ENCODE measurements around the gene EVC2.

Gene EVC2

GRCh38 chr4:5753366-5753765 lies 45.0 kb upstream of the EVC2 start:
- H3K9me3 ChIP-seq (ENCODE audit: control insufficient read depth, low read length) = no peaks in the 10 kb centered on the region
- no peak for TF ChIP-seq CTCF (IDR thresholded peaks at IDR 0.05)
- H3K4me1 ChIP-seq = no peaks in the 10 kb centered on the region
- H3K4me2 ChIP-seq (ENCODE audit: low read length) = no peak overlapping the region
- H3K36me3 ChIP-seq (ENCODE audit: control insufficient read depth, insufficient read depth, low read length) = no peaks in the 10 kb centered on the region
- no peak overlapping the region for H3K9ac ChIP-seq
- H3K79me2 ChIP-seq = no peaks in the 10 kb centered on the region
- H3K27ac ChIP-seq = no peak overlapping the region
- H2AFZ ChIP-seq = no peak overlapping the region
- H3K27me3 ChIP-seq (ENCODE audit: control insufficient read depth, insufficient read depth, low read length) = no peaks in the 10 kb centered on the region
- no peak overlapping the region for H3K4me3 ChIP-seq (ENCODE audit: low read depth, low read length)

- H3K4me3 ChIP-seq (ENCODE audit: low read depth, low read length) = no peak overlapping the region
- no peak overlapping the region for H3K9ac ChIP-seq
- H3K27ac ChIP-seq = no peak overlapping the region
- H3K9me3 ChIP-seq (ENCODE audit: control insufficient read depth, low read length) = no peaks in the 10 kb centered on the region
- H3K36me3 ChIP-seq (ENCODE audit: control insufficient read depth, insufficient read depth, low read length) = no peaks in the 10 kb centered on the region
- TF ChIP-seq CTCF (IDR thresholded peaks at IDR 0.05) = no peak
- no peak overlapping the region for H3K4me2 ChIP-seq (ENCODE audit: low read length)
- H3K4me1 ChIP-seq = no peaks in the 10 kb centered on the region
- no peak overlapping the region for H2AFZ ChIP-seq
- H3K79me2 ChIP-seq = no peaks in the 10 kb centered on the region
- no peaks in the 10 kb centered on the region for H3K27me3 ChIP-seq (ENCODE audit: control insufficient read depth, insufficient read depth, low read length)
Measured at GRCh38 chr4:5752376-5753184, 44.2 kb upstream of the EVC2 start.

- no peaks in the 10 kb centered on the region for H3K9me3 ChIP-seq (ENCODE audit: control insufficient read depth, low read length)
- H3K4me3 ChIP-seq (ENCODE audit: low read depth, low read length) = no peak overlapping the region
- H3K4me1 ChIP-seq = no peaks in the 10 kb centered on the region
- H3K27ac ChIP-seq = no peak overlapping the region
- H2AFZ ChIP-seq = no peak overlapping the region
- no peaks in the 10 kb centered on the region for H3K36me3 ChIP-seq (ENCODE audit: control insufficient read depth, insufficient read depth, low read length)
- no peak overlapping the region for H3K4me2 ChIP-seq (ENCODE audit: low read length)
- H3K27me3 ChIP-seq (ENCODE audit: control insufficient read depth, insufficient read depth, low read length) = no peaks in the 10 kb centered on the region
- H3K79me2 ChIP-seq = no peaks in the 10 kb centered on the region
- H3K9ac ChIP-seq = no peak overlapping the region
- no peak for TF ChIP-seq CTCF (IDR thresholded peaks at IDR 0.05)
Measured at GRCh38 chr4:5751666-5752375, 43.5 kb upstream of the EVC2 start.

GRCh38 chr4:5750946-5751665 lies 42.7 kb upstream of the EVC2 start:
- Histone ChIP-seq H3K9ac (no peak overlapping the region), H3K27me3 (ENCODE audit: control insufficient read depth, insufficient read depth, low read length) (no peaks in the 10 kb centered on the region), H3K4me3 (ENCODE audit: low read depth, low read length) (no peak overlapping the region), H2AFZ (no peak overlapping the region), H3K4me1 (no peaks in the 10 kb centered on the region), H3K9me3 (ENCODE audit: control insufficient read depth, low read length) (no peaks in the 10 kb centered on the region), H3K4me2 (ENCODE audit: low read length) (no peak overlapping the region), H3K79me2 (no peaks in the 10 kb centered on the region), H3K27ac (no peak overlapping the region), H3K36me3 (ENCODE audit: control insufficient read depth, insufficient read depth, low read length) (no peaks in the 10 kb centered on the region)
- TF ChIP-seq CTCF (IDR thresholded peaks at IDR 0.05) = no peak

Data from parathyroid adenoma (tissue), 2 donors.